NCI-H1048 (cell line): Measurements from ENCODE around the gene SOX6.

Source experiments
- DNase-seq: peaks from one replicate; lab custom pipeline; 2025; lab: John Stamatoyannopoulos, UW

Gene SOX6

DNA sequence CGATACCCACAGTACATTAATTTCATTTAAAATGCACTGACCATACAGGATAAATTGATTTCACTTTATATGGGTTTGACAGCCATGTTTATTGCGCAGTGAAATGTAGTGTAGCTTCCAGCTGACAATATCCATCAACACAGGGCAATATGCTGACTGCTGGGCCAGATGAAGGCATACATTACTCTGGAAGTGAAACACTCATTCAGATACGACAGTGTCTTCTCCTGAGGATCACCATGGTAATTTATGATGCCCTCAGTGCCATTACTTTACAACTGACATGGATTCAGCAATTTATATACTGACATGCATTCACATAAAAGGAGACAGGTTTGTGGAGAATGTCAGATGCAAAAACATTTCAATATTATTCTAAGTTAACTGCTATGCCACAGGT lies 365.1 kb downstream of the SOX6 start:
- DNase-seq, result no peak

- no peak for DNase-seq
These were observed 366.7 kb downstream of the SOX6 start for GRCh38 chr11:15989685-15990084.

DNA sequence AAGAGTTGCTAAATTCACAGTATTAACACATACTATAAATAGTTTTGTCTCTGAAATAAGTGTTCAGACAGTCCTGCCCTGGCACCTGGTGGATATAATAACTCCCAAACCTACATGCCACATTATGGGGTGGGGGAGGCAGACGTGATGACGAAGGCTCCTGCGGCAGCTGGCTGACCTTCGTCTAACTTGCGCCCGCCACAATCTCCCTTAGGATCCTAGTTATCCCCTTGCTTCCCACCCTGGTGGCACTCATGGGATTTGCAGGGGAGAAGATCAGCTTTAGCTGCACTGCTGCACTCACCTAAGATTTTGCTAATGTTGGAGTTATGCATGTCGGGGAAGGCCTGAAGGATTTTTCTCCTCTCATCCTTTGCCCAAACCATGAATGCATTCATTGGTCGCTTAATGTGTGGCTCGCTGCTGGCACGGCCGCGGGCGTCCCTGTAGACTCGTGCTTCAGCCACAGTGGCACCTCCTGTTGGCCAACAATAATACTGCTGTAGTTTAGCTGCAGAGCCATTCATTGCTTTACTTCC lies 367.6 kb downstream of the SOX6 start:
- DNase-seq, result no peak

DNA sequence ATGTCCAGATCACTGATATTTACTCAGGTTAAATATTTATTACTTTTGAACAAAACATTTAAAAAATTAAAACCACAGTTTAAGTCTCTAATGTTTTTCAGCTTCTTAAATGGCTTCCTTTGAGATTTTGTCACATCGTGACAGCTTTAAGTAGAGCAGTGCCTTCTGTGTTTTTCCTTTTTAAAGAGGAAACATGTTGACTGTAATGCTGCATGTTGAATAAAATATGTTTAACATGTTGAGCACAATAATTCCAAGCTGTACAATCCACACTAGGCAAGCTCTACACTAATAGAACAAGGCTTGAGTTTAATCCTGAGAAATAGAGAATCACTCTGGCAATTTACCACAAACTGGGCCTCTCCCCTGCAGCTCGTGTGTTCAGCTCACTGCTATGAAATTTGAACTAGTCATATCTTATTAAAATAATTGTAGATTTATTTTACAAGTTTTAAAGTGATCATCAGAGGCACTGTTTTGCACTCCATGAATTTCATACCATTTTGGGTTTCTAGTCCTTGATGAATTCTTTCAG lies 368.3 kb downstream of the SOX6 start:
- no peak for DNase-seq

DNA sequence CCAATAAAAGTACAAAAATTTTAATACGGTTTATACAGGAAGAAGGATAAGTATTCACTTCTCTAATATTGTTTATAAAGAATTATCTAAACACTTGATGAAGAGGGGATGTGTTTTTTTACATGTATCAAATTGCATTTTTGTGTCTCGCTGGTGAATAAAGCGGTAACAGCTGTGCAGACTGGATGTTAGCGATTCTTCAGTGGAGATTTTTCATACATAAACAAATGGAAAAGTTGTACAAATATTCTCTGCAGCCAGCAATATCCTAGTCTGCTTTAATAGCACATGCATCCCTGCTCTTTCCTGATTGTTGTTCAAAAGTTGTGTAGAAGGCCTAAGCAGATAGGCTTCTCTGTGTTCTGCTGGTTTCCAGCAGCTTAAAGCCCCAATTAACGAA lies 369.3 kb downstream of the SOX6 start:
- no peak for DNase-seq

DNA sequence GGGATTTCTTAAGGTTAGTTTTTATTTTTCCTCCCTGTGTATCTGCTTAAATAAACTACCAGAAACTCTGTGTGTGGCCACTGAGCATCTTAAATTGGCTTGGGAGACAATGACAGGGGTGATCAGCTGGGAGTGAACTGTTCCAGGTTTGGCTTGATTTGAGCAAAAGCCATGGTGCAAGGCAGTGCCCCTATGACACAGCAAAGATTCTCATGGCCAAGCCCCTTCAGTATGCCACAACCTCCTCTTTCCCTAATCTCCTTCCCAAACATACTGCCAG lies 370.5 kb downstream of the SOX6 start:
- DNase-seq, result no peak

DNA sequence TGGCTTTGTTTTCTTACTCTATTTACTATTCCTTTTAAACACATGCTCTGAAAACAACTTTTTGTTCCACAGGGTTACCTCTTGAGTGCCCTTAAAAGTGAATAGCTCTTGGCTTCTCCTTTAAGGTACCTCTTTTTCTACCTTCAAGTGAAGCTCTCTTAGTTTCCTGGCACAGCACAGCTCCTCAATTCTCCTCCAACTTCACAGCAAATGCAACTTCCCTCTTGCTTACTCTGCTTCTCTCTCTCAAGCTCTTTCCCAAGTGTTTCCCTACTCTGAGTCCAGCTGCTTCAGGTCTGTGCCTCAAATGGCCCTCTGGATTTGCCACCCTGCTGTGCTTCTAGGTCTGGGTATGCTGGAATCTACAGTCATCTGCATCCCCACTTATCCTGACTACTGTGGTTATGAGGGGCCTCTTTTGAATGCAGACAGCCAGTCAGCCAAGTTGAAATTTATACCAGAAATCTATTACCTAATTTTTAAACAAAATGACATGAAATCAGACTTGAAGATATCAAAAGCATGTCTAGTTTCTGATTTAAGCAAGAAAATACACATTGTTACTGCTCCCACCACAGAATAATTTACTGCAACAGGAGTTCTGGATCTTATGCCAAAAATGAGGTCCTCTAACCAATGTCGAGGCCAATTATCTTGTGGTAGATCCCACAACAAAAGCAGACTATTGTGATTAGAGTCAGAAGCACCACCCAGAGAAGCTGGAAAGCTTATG lies 371.1 kb downstream of the SOX6 start:
- no peak for DNase-seq

GRCh38 chr11:15981292-15981691 lies 375.1 kb downstream of the SOX6 start:
- no peak for DNase-seq

- no peak for DNase-seq
These were observed 379.2 kb downstream of the SOX6 start for GRCh38 chr11:15977116-15977515.

GRCh38 chr11:15976433-15977045 lies 379.8 kb downstream of the SOX6 start:
- no peak for DNase-seq

GRCh38 chr11:15975742-15976141 lies 380.6 kb downstream of the SOX6 start:
- no peak for DNase-seq

- DNase-seq, result no peak
These were observed 383.5 kb downstream of the SOX6 start for GRCh38 chr11:15972838-15973237.

DNA sequence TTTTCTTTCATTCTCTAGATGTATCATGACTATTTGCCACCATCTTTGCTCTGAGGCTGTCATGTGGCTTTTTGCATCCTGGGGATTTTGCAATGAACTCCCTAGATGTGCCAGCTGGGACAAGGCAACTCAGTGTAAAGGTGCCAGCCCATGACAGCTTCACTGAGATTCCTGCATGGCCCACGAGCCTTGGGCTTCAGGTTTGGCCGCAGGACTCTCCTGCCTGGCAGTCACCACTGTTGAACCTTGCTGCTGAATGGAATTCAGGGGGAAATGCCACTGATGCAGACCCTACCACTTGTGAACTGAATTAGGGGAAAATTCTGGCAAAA lies 385.2 kb downstream of the SOX6 start:
- DNase-seq, result no peak

- DNase-seq, result no peak
These were observed 385.7 kb downstream of the SOX6 start for GRCh38 chr11:15970506-15971214.

DNA sequence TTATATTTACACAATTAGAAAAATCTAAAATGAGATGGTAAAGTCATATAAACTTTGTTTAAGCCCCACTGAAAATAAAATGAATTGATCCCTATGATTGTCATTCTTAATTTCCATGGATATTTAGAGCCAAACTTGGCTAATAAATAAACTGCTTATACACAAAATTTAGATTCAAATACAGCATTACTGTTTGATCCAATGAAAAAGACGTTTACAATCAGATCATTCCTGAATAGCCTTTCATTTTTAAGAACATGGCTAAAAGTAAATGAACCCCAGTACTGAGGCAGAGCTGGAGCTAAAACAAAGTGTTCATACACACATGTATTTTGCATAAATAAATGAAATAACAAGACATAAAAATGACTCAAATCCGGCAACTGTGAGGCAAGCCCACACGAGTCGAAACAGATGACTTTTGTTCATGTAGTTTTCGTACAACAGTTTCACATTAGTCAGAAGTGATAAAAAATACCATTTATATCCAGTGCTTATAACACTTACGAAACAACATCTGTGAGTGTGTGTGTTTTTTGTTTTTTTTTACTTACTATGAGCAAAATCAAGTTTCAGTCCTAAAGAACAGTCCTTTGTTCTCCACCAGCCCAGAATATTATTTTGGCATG lies 386.5 kb downstream of the SOX6 start:
- peak; percentile 80 for DNase-seq

DNA sequence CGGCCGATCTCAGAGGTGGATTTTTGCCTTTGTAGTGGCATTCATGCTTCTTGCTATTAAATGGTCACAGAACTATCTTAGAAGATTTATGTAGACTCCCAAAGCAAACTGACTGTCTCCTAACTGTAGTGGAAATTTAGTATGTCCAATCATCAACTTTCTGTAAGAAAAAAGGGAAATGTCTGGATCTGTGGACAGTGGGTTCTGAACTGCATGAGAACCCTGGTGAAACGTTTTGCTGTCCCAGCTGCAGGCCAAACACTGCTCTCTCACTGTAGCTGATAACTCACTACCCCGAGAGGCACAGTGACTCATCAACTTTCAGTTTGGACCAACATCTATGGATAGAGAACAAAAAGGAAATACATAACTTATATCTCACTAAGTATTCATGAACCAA lies 387.1 kb downstream of the SOX6 start:
- DNase-seq, result peak; percentile 23

- no peak for DNase-seq
These were observed 387.8 kb downstream of the SOX6 start for GRCh38 chr11:15968461-15969130.

DNA sequence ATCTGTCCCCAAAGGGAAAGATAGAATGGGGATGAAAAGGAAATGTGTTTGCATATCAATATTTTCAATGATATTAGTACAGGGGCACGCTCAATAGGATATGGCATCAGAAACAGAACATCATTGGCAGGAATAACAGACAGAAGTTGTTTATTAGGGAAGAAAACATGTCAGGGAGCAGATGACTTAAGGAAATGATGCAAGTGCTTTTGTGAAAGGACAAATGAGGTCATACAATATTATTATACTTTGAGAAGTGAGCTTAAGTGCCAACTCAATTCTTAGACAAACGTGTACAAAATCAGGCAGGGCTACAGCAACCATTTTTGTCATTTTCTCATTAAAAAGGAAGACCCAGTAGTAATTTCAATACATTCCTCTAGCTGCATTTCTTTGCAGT lies 388.4 kb downstream of the SOX6 start:
- DNase-seq, result no peak

GRCh38 chr11:15967166-15967565 lies 389.2 kb downstream of the SOX6 start:
- DNase-seq, result peak; percentile 33

DNA sequence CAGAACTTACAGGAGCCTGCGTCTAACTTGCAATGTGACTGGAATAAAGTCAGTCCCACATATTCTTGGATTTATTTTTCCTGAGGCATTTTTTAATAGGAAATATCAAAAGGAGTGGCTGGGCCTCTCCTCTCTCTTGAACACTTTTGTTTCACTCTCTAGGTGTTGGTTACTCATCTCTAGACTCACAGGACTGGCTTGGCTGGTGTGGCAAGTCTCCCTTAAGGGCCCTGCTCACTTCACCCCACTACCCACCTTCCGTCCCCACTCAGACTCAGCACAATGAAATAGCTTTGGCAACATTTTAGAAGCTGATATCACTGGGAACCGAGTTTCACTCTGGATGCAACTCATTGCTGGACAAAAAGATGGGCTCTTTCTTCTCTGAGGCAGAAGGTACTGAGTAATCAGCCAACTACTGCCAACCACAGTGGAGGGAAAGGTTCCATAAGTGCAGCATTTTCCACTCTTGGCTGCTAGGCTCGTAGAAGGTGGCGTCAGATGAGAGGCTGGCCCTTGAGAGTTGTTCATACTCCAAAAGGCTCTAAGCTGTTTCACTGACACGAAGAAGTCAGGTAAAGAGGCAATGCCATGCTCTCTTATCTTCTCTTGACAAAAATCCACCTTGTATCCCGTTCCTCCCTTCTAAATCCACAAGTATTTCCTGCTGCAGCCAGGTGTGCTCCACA lies 390.6 kb downstream of the SOX6 start:
- DNase-seq, result no peak

- no peak for DNase-seq
These were observed 393.1 kb downstream of the SOX6 start for GRCh38 chr11:15963266-15963665.

GRCh38 chr11:15958910-15959309 lies 397.4 kb downstream of the SOX6 start:
- DNase-seq, result no peak
